Measurements from ENCODE around the gene PCDHB11.
"Not testable (repeated sequence)": the region's sequence is repeated elsewhere in the genome, so short reads cannot be mapped to it uniquely, and the experiment has no call there.

DNA sequence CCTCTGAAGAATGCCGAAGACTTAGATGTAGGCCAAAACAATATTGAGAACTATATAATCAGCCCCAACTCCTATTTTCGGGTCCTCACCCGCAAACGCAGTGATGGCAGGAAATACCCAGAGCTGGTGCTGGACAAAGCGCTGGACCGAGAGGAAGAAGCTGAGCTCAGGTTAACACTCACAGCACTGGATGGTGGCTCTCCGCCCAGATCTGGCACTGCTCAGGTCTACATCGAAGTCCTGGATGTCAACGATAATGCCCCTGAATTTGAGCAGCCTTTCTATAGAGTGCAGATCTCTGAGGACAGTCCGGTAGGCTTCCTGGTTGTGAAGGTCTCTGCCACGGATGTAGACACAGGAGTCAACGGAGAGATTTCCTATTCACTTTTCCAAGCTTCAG, 15.2 kb downstream of the PCDHB11 start:
- TF ChIP-seq, protein P1, sequence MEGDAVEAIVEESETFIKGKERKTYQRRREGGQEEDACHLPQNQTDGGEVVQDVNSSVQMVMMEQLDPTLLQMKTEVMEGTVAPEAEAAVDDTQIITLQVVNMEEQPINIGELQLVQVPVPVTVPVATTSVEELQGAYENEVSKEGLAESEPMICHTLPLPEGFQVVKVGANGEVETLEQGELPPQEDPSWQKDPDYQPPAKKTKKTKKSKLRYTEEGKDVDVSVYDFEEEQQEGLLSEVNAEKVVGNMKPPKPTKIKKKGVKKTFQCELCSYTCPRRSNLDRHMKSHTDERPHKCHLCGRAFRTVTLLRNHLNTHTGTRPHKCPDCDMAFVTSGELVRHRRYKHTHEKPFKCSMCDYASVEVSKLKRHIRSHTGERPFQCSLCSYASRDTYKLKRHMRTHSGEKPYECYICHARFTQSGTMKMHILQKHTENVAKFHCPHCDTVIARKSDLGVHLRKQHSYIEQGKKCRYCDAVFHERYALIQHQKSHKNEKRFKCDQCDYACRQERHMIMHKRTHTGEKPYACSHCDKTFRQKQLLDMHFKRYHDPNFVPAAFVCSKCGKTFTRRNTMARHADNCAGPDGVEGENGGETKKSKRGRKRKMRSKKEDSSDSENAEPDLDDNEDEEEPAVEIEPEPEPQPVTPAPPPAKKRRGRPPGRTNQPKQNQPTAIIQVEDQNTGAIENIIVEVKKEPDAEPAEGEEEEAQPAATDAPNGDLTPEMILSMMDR (conservative IDR thresholded peaks at IDR 0.05; ENCODE audit: low read depth in 2 of 2): not testable (repeated sequence)
- TF ChIP-seq EZH2 (IDR thresholded peaks at IDR 0.05; ENCODE audit: low read depth, unreplicated experiment); POLR2AphosphoS5 (IDR thresholded peaks at IDR 0.05; ENCODE audit: low read depth); ZNF114 (CRISPR knock-in tag; IDR thresholded peaks at IDR 0.05); EZH2phosphoT487 (IDR thresholded peaks at IDR 0.05; ENCODE audit: unreplicated experiment); CREB1 (CRISPR knock-in tag; IDR thresholded peaks at IDR 0.05; ENCODE audit: low read depth); STAT1 (IDR thresholded peaks at IDR 0.05; ENCODE audit: unreplicated experiment); JUNB (IDR thresholded peaks at IDR 0.05; ENCODE audit: unreplicated experiment); ZNF331 (CRISPR knock-in tag; IDR thresholded peaks at IDR 0.05; ENCODE audit: low read depth); NANOG (IDR thresholded peaks at IDR 0.05; ENCODE audit: borderline replicate concordance): not testable (repeated sequence)
- TF ChIP-seq, protein P2, sequence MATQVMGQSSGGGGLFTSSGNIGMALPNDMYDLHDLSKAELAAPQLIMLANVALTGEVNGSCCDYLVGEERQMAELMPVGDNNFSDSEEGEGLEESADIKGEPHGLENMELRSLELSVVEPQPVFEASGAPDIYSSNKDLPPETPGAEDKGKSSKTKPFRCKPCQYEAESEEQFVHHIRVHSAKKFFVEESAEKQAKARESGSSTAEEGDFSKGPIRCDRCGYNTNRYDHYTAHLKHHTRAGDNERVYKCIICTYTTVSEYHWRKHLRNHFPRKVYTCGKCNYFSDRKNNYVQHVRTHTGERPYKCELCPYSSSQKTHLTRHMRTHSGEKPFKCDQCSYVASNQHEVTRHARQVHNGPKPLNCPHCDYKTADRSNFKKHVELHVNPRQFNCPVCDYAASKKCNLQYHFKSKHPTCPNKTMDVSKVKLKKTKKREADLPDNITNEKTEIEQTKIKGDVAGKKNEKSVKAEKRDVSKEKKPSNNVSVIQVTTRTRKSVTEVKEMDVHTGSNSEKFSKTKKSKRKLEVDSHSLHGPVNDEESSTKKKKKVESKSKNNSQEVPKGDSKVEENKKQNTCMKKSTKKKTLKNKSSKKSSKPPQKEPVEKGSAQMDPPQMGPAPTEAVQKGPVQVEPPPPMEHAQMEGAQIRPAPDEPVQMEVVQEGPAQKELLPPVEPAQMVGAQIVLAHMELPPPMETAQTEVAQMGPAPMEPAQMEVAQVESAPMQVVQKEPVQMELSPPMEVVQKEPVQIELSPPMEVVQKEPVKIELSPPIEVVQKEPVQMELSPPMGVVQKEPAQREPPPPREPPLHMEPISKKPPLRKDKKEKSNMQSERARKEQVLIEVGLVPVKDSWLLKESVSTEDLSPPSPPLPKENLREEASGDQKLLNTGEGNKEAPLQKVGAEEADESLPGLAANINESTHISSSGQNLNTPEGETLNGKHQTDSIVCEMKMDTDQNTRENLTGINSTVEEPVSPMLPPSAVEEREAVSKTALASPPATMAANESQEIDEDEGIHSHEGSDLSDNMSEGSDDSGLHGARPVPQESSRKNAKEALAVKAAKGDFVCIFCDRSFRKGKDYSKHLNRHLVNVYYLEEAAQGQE (IDR thresholded peaks at IDR 0.05; ENCODE audit: unreplicated experiment): not testable (repeated sequence)
- TF ChIP-seq, protein P3, sequence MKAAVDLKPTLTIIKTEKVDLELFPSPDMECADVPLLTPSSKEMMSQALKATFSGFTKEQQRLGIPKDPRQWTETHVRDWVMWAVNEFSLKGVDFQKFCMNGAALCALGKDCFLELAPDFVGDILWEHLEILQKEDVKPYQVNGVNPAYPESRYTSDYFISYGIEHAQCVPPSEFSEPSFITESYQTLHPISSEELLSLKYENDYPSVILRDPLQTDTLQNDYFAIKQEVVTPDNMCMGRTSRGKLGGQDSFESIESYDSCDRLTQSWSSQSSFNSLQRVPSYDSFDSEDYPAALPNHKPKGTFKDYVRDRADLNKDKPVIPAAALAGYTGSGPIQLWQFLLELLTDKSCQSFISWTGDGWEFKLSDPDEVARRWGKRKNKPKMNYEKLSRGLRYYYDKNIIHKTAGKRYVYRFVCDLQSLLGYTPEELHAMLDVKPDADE (IDR thresholded peaks at IDR 0.05): not testable (repeated sequence)
- TF ChIP-seq, protein P4, sequence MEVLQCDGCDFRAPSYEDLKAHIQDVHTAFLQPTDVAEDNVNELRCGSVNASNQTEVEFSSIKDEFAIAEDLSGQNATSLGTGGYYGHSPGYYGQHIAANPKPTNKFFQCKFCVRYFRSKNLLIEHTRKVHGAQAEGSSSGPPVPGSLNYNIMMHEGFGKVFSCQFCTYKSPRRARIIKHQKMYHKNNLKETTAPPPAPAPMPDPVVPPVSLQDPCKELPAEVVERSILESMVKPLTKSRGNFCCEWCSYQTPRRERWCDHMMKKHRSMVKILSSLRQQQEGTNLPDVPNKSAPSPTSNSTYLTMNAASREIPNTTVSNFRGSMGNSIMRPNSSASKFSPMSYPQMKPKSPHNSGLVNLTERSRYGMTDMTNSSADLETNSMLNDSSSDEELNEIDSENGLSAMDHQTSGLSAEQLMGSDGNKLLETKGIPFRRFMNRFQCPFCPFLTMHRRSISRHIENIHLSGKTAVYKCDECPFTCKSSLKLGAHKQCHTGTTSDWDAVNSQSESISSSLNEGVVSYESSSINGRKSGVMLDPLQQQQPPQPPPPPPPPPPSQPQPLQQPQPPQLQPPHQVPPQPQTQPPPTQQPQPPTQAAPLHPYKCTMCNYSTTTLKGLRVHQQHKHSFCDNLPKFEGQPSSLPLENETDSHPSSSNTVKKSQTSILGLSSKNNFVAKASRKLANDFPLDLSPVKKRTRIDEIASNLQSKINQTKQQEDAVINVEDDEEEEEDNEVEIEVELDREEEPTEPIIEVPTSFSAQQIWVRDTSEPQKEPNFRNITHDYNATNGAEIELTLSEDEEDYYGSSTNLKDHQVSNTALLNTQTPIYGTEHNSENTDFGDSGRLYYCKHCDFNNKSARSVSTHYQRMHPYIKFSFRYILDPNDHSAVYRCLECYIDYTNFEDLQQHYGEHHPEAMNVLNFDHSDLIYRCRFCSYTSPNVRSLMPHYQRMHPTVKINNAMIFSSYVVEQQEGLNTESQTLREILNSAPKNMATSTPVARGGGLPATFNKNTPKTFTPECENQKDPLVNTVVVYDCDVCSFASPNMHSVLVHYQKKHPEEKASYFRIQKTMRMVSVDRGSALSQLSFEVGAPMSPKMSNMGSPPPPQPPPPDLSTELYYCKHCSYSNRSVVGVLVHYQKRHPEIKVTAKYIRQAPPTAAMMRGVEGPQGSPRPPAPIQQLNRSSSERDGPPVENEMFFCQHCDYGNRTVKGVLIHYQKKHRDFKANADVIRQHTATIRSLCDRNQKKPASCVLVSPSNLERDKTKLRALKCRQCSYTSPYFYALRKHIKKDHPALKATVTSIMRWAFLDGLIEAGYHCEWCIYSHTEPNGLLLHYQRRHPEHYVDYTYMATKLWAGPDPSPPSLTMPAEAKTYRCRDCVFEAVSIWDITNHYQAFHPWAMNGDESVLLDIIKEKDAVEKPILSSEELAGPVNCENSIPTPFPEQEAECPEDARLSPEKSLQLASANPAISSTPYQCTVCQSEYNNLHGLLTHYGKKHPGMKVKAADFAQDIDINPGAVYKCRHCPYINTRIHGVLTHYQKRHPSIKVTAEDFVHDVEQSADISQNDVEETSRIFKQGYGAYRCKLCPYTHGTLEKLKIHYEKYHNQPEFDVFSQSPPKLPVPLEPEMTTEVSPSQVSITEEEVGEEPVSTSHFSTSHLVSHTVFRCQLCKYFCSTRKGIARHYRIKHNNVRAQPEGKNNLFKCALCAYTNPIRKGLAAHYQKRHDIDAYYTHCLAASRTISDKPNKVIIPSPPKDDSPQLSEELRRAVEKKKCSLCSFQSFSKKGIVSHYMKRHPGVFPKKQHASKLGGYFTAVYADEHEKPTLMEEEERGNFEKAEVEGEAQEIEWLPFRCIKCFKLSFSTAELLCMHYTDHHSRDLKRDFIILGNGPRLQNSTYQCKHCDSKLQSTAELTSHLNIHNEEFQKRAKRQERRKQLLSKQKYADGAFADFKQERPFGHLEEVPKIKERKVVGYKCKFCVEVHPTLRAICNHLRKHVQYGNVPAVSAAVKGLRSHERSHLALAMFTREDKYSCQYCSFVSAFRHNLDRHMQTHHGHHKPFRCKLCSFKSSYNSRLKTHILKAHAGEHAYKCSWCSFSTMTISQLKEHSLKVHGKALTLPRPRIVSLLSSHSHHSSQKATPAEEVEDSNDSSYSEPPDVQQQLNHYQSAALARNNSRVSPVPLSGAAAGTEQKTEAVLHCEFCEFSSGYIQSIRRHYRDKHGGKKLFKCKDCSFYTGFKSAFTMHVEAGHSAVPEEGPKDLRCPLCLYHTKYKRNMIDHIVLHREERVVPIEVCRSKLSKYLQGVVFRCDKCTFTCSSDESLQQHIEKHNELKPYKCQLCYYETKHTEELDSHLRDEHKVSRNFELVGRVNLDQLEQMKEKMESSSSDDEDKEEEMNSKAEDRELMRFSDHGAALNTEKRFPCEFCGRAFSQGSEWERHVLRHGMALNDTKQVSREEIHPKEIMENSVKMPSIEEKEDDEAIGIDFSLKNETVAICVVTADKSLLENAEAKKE (CRISPR knock-in tag; IDR thresholded peaks at IDR 0.05): not testable (repeated sequence)
